ENCODE data around the gene SIRT2. TPM values are rescaled to one million over a fixed set of nuclear protein-coding genes. Genes with fewer than 3 reads are reported as not detected.

SIRT2 gene
- total RNA-seq (2014; rRNA removed; shearing (Covaris generic)): 25.5 and 26.0 TPM in 2 replicates
- total RNA-seq (2022): 30.0 and 32.1 TPM in 2 replicates
- Bru-seq, nascent RNA: percentile 47 among the genes with signal in this experiment
- percentile 63 among the genes with signal in this experiment for BruChase-seq, experiment 1, labeled RNA remaining after a 6-hour chase
- BruChase-seq, experiment 2, labeled RNA remaining after a 2-hour chase: percentile 60 among the genes with signal in this experiment
- long read RNA-seq, transcript SIRT2-204 (15 exons, 2,062 nt): major isoform, 74 of 102 reads
- long read RNA-seq, transcript SIRT2-201 (16 exons, 2,070 nt): minor isoform, 11 of 102 reads
- long read RNA-seq, partial matches to known transcripts: 0 of 102 reads
- long read RNA-seq, other reads (novel, unspliced or antisense): 17 of 102 reads

GRCh38 chr19:38899447-38900201, at the start of gene SIRT2, which contains the start of gene NFKBIB:
SIRT2 (minus strand) TSS chr19:38899618; CDS start chr19:38899521, 97 bp downstream.
NFKBIB (plus strand) TSS chr19:38899969; CDS start chr19:38900033, 64 bp downstream.
- Histone ChIP-seq H3K36me3 (ENCODE audit: insufficient read depth, low read length) (peaks cover 3% of the 10 kb centered on the region; the same call in 1 of the 2 replicates), H4K20me1 (ENCODE audit: insufficient read depth, low read length) (no peaks in the 10 kb centered on the region), H3K9me2 (ENCODE audit: insufficient read depth, low read length) (no peaks in the 10 kb centered on the region), H3K79me2 (ENCODE audit: insufficient read depth, low read depth, low read length) (peaks cover 19% of the 10 kb centered on the region), H3K4me3 (ENCODE audit: low read depth, low read length, poor library complexity, severe bottlenecking) (peak within 1 kb of the TSS; percentile 83), H2AFZ (ENCODE audit: low read length) (peak within 1 kb of the TSS; percentile 80), H3K9me3 (ENCODE audit: low read length) (peaks cover 4% of the 10 kb centered on the region; the same call in 1 of the 2 replicates), H3K4me2 (ENCODE audit: low read length) (peak within 1 kb of the TSS; percentile 86), H3K27ac (ENCODE audit: low read depth, low read length, poor library complexity, severe bottlenecking) (peak within 1 kb of the TSS; percentile 7), H3K4me1 (ENCODE audit: insufficient read depth, low read length, poor library complexity, severe bottlenecking) (peaks cover 16% of the 10 kb centered on the region)
- intact Hi-C loops (cut with micrococcal nuclease; ENCODE audit: unreplicated experiment): loop anchor here (2.0 kb wide), 1 partner anchor 49 kb away; no protein-coding TSS in a partner anchor
- no peak for TF ChIP-seq EZH2phosphoT487 (IDR thresholded peaks at IDR 0.05; ENCODE audit: borderline replicate concordance, low read depth, low read length)
- TF ChIP-seq, protein P1, sequence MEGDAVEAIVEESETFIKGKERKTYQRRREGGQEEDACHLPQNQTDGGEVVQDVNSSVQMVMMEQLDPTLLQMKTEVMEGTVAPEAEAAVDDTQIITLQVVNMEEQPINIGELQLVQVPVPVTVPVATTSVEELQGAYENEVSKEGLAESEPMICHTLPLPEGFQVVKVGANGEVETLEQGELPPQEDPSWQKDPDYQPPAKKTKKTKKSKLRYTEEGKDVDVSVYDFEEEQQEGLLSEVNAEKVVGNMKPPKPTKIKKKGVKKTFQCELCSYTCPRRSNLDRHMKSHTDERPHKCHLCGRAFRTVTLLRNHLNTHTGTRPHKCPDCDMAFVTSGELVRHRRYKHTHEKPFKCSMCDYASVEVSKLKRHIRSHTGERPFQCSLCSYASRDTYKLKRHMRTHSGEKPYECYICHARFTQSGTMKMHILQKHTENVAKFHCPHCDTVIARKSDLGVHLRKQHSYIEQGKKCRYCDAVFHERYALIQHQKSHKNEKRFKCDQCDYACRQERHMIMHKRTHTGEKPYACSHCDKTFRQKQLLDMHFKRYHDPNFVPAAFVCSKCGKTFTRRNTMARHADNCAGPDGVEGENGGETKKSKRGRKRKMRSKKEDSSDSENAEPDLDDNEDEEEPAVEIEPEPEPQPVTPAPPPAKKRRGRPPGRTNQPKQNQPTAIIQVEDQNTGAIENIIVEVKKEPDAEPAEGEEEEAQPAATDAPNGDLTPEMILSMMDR (conservative IDR thresholded peaks at IDR 0.05; ENCODE audit: low read length): no peak
- DNase-seq (ENCODE audit: low spot score): peak; percentile 100
- BruUV-seq (replicated peaks): no TSS peak
- ChIA-PET POLR2A (interaction anchor here (0.6 to 1.3 kb wide), 2 partner anchors 35 to 165 kb away, joined by 3 to 6 read pairs; no protein-coding TSS in a partner anchor), CTCF (ENCODE audit: unreplicated experiment) (interaction anchor here (0.9 to 1.6 kb wide), 2 partner anchors 12 to 30 kb away, joined by 3 to 5 read pairs; partner anchors contain the start of genes MRPS12 and SARS2)

GRCh38 chr19:38946229-38947010, 47.0 kb upstream of the SIRT2 start:
- intact Hi-C loops (cut with micrococcal nuclease; ENCODE audit: unreplicated experiment): no loop called here
- CTCF ChIA-PET (ENCODE audit: unreplicated experiment): no interaction called here
- Histone ChIP-seq H3K9me2 (ENCODE audit: insufficient read depth, low read length) (no peaks in the 10 kb centered on the region), H3K27ac (ENCODE audit: low read depth, low read length, poor library complexity, severe bottlenecking) (no peak overlapping the region), H3K4me3 (ENCODE audit: low read depth, low read length, poor library complexity, severe bottlenecking) (no peak overlapping the region), H3K4me1 (ENCODE audit: insufficient read depth, low read length, poor library complexity, severe bottlenecking) (no peaks in the 10 kb centered on the region), H4K20me1 (ENCODE audit: insufficient read depth, low read length) (no peaks in the 10 kb centered on the region), H3K79me2 (ENCODE audit: insufficient read depth, low read depth, low read length) (no peaks in the 10 kb centered on the region), H3K4me2 (ENCODE audit: low read length) (no peak overlapping the region), H2AFZ (ENCODE audit: low read length) (no peak overlapping the region), H3K36me3 (ENCODE audit: insufficient read depth, low read length) (no peaks in the 10 kb centered on the region), H3K9me3 (ENCODE audit: low read length) (no peaks in the 10 kb centered on the region)
- DNase-seq (ENCODE audit: low spot score): no peak
- TF ChIP-seq EZH2phosphoT487 (IDR thresholded peaks at IDR 0.05; ENCODE audit: borderline replicate concordance, low read depth, low read length): no peak
- TF ChIP-seq, protein P1 (conservative IDR thresholded peaks at IDR 0.05; ENCODE audit: low read length): no peak
- POLR2A ChIA-PET: no interaction called here
- no TSS peak for BruUV-seq (replicated peaks)
